HepG2 (cell line): ENCODE data around the gene HEATR1. TPM values are rescaled to one million over a fixed set of nuclear protein-coding genes. Genes with fewer than 3 reads are reported as not detected.

Experiments
- ATAC-seq: fragments of 200-7000 bp; cut with Tn5 transposase; 3 replicates; pipeline ENCODE4 v1.9.1; 2020; ENCODE audit warnings: mild to moderate bottlenecking, moderate library complexity
- BruUV-seq: library from RNA; stranded (reverse); fragments of 400-500 nt; replicated peaks from 2 replicates; lab custom pipeline; 2021; lab: Mats Ljungman, UMichigan
- CTCF ChIA-PET: fragments of 300-600 bp; formaldehyde crosslinking; extraction: SDS; loops from one replicate; lab custom pipeline; 2021; ENCODE audit warnings: low total read pairs, inconsistent platforms, low intra/inter-chr PET ratio; lab: Yijun Ruan, JAX
- POLR2A ChIA-PET: fragments of 350-600 bp; sonication (Branson Sonifier 250); formaldehyde crosslinking; loops from one replicate; lab custom pipeline; 2020; ENCODE audit warnings: antibody characterized with exemption, inconsistent platforms; lab: Yijun Ruan, JAX
- DNase-seq: peaks from one replicate; pipeline ENCODE4 v3.0.0-alpha.2; 2015; ENCODE audit warnings: low spot score
- FAIRE-seq: peaks from 3 replicates; lab custom pipeline; 2011; peaks lifted over from hg19 to GRCh38; lab: Jason Lieb, UNC
- H2AFZ ChIP-seq: one replicate; pipeline ENCODE4 v1.6.1; 2011; ENCODE audit warnings: low read length, inconsistent platforms
- H3K27ac ChIP-seq: fragments of 300-600 bp; 3 replicates; pipeline ENCODE4 v1.8.0; 2011; ENCODE audit warnings: mixed run types, mild to moderate bottlenecking, mixed read lengths, low read length, inconsistent platforms; ENCODE audit not compliant: insufficient read depth; ENCODE audit errors: extremely low read length
- H3K27me3 ChIP-seq, 2 experiments: fragments of 200-600 bp in 1 of 2; 2 replicates in 1 of 2; 3 replicates in 1 of 2; pipeline versions ENCODE4 v1.6.0 to v1.8.0; 2011; ENCODE audit warnings: low read length in 2 of 2, mild to moderate bottlenecking in 2 of 2, moderate library complexity in 2 of 2, inconsistent platforms in 1 of 2; ENCODE audit not compliant: insufficient read depth in 2 of 2, control insufficient read depth in 1 of 2
- H3K36me3 ChIP-seq, 2 experiments: fragments of 200-600 bp in 1 of 2; replicated peaks in 1 of 2; 2 replicates in 1 of 2; 3 replicates in 1 of 2; pipeline versions ENCODE4 v1.5.1 to v1.8.0; 2011; ENCODE audit warnings: low read length in 2 of 2, inconsistent platforms in 1 of 2; ENCODE audit not compliant: insufficient read depth in 2 of 2, control insufficient read depth in 1 of 2
- H3K4me1 ChIP-seq: 2 replicates; pipeline ENCODE4 v1.5.1; 2012; ENCODE audit warnings: low read length, inconsistent platforms; ENCODE audit not compliant: insufficient read depth
- H3K4me2 ChIP-seq: 2 replicates; pipeline ENCODE4 v1.6.0; 2011; ENCODE audit warnings: low read depth, low read length, inconsistent platforms
- H3K4me3 ChIP-seq, 3 experiments: fragments of 200-600 bp in 1 of 3; sonication (generic), shearing (Covaris generic) in 1 of 3; replicated peaks in 1 of 3; 2 replicates each; pipeline ENCODE4 v1.5.1; 2011 to 2016; ENCODE audit warnings: low read length in 3 of 3, inconsistent platforms in 2 of 3, low read depth in 2 of 3, mild to moderate bottlenecking in 2 of 3, control low read depth in 1 of 3, mixed read lengths in 1 of 3; ENCODE audit not compliant: insufficient read depth in 1 of 3
- H3K79me2 ChIP-seq: one replicate; pipeline ENCODE4 v1.6.1; 2011; ENCODE audit warnings: low read length, inconsistent platforms; ENCODE audit not compliant: insufficient read depth
- H3K9ac ChIP-seq: 2 replicates; pipeline ENCODE4 v1.6.0; 2011; ENCODE audit warnings: mild to moderate bottlenecking, low read depth, low read length, inconsistent platforms; ENCODE audit not compliant: insufficient read depth
- H3K9me3 ChIP-seq: 2 replicates; pipeline ENCODE4 v1.5.1; 2012; ENCODE audit warnings: mild to moderate bottlenecking, low read length
- H4K20me1 ChIP-seq: 2 replicates; pipeline ENCODE4 v1.6.0; 2011; ENCODE audit warnings: inconsistent platforms, mild to moderate bottlenecking, low read length, moderate library complexity; ENCODE audit not compliant: insufficient read depth
- BORCS8-MEF2B ChIP-seq: sonication (generic); formaldehyde crosslinking; IDR thresholded peaks from 2 replicates; pipeline ENCODE4 v1.8.0; 2022; ENCODE audit warnings: mild to moderate bottlenecking, missing genetic modification reagents
- CENPT ChIP-seq: sonication (generic); formaldehyde crosslinking; IDR thresholded peaks from 2 replicates; pipeline ENCODE4 v1.8.0; 2022; ENCODE audit warnings: low read depth, mild to moderate bottlenecking, moderate library complexity, missing genetic modification reagents
- KMT2B ChIP-seq: IDR thresholded peaks from 2 replicates; pipeline ENCODE4 v1.6.1; 2016; ENCODE audit warnings: missing genetic modification reagents, missing compliant biosample characterization
- MTA3 ChIP-seq: sonication (generic); formaldehyde crosslinking; IDR thresholded peaks from 2 replicates; pipeline ENCODE4 v1.4.0; 2020; ENCODE audit warnings: missing genetic modification reagents
- NCOA5 ChIP-seq: sonication (generic); formaldehyde crosslinking; IDR thresholded peaks from 2 replicates; pipeline ENCODE4 v1.4.0; 2020; ENCODE audit warnings: missing genetic modification reagents
- PHF8 ChIP-seq: sonication (generic); formaldehyde crosslinking; IDR thresholded peaks from 2 replicates; pipeline ENCODE4 v1.5.0; 2020; ENCODE audit warnings: missing genetic modification reagents
- SNAI1 ChIP-seq: sonication (generic); formaldehyde crosslinking; IDR thresholded peaks from 2 replicates; pipeline ENCODE4 v1.5.0; 2020; ENCODE audit warnings: mild to moderate bottlenecking, missing genetic modification reagents, borderline replicate concordance
- U2AF1 ChIP-seq: fragments of 200-400 bp; formaldehyde crosslinking; optimal IDR thresholded peaks from 2 replicates; pipeline ENCODE3; 2017; ENCODE audit warnings: mild to moderate bottlenecking, low read depth, low read length
- ZC3H13 ChIP-seq: sonication (generic); formaldehyde crosslinking; IDR thresholded peaks from 2 replicates; pipeline ENCODE4 v1.8.1; 2023; ENCODE audit warnings: mild to moderate bottlenecking, missing genetic modification reagents, moderate library complexity
- ZNF230 ChIP-seq: sonication (generic); formaldehyde crosslinking; IDR thresholded peaks from 2 replicates; pipeline ENCODE4 v1.4.0; 2020; ENCODE audit warnings: mild to moderate bottlenecking, missing genetic modification reagents
- ZNF484 ChIP-seq: sonication (generic); formaldehyde crosslinking; IDR thresholded peaks from 2 replicates; pipeline ENCODE4 v1.5.1; 2020; ENCODE audit warnings: mild to moderate bottlenecking, low read depth, missing genetic modification reagents, borderline replicate concordance
- ZNF777 ChIP-seq: sonication (generic); formaldehyde crosslinking; IDR thresholded peaks from 2 replicates; pipeline ENCODE4 v1.4.0; 2020; ENCODE audit warnings: missing genetic modification reagents
- ZNF781 ChIP-seq: sonication (generic); formaldehyde crosslinking; IDR thresholded peaks from 2 replicates; pipeline ENCODE4 v1.5.1; 2020; ENCODE audit warnings: borderline replicate concordance, mild to moderate bottlenecking, missing genetic modification reagents; ENCODE audit errors: not compliant biosample characterization
- WGBS: methylation state at CpG from one replicate; pipeline ENCODE4 v1.1.6; 2017; ENCODE audit warnings: low lambda C conversion rate; 5-methylcytosine and 5-hydroxymethylcytosine counted together
- in situ Hi-C: cut with HindIII; loops from 2 replicates; pipeline ENCODE4 v1.10.0; 2017; ENCODE audit warnings: low pct_unique_long_range_greater_than_20kb; ENCODE audit not compliant: extremely low pct_ligation_motif_present
- intact Hi-C: fragments of 100-400 bp; cut with micrococcal nuclease; formaldehyde crosslinking; loops from one replicate; pipeline ENCODE4 v1.10.0; 2022; ENCODE audit not compliant: unreplicated experiment
- polyA plus RNA-seq, 8 experiments: library from polyadenylated mRNA; depleted of rRNA in 3 of 8; stranded (reverse) in 7 of 8; unstranded in 1 of 8; fragments of >200 nt; fragmentation: Illumina TruSeq in 4 of 8; extraction: Trizol in 4 of 8; gene quantifications; 2 replicates each; pipeline versions ENCODE4 v1.2.1 to v1.2.3, GENCODE V29; 2011 to 2016; ENCODE audit warnings: low read depth in 4 of 8, missing spikeins in 1 of 8, mixed read lengths in 1 of 8; ENCODE audit not compliant: insufficient read depth in 1 of 8
- total RNA-seq, 5 experiments: library from RNA; depleted of rRNA; stranded (reverse); fragments of >200 nt; fragmentation: Illumina TruSeq; extraction: Trizol; gene quantifications; 2 replicates each; pipeline ENCODE4 v1.2.3, GENCODE V29; 2016; ENCODE audit warnings: low read depth in 1 of 5
- TF ChIP-seq, protein P1 (sequence below): sonication (generic); formaldehyde crosslinking; conservative IDR thresholded peaks from 2 replicates; pipeline ENCODE4 v1.4.0; 2020; ENCODE audit warnings: mild to moderate bottlenecking, missing genetic modification reagents, moderate library complexity
- TF ChIP-seq, protein P2 (sequence below): IDR thresholded peaks from 2 replicates; pipeline ENCODE4 v1.6.1; 2012; ENCODE audit warnings: low read depth, low read length, improper control_type of control experiment
- TF ChIP-seq, protein P3 (sequence below): sonication (generic); formaldehyde crosslinking; conservative IDR thresholded peaks from 2 replicates; pipeline ENCODE4 v1.8.0; 2022; ENCODE audit warnings: low read depth, missing genetic modification reagents
- TF ChIP-seq, protein P4 (sequence below): IDR thresholded peaks from 2 replicates; pipeline ENCODE4 v1.6.1; 2016
- TF ChIP-seq, protein P5 (sequence below): IDR thresholded peaks from 2 replicates; pipeline ENCODE4 v1.6.1; 2016; ENCODE audit warnings: low read depth, borderline replicate concordance

Gene HEATR1
- total and polyA plus RNA-seq, 2 of the 13 experiments (the other 11 are each of a cell fraction or from before 2014, with no cell fraction given), result 10.2 to 45.8 TPM

DNA sequence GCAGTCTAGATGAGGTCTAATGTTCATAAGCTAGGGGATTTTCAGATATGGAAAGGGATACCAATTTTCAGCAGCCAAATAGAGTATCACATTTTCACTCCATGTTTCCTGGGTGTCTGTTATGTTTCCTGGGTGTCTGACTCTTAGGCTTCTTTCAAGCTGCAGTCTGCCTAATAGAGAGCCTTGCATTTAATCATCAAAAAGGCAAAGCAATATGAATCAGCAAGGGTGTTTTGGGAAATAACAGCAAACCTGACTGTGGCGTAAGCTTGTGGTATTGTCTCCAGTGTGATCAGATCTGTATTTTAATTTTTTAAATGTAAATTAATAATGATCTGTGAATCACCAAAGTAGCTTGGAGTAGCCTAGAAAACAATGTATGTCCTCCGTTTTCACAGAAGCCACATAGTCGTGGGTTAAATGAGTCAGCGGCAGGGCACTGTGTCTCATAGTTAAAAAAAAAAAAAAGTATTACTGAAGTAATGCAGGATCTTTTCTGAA is 70.1 kb downstream of the HEATR1 start:
- Histone ChIP-seq H3K4me3 (no peak overlapping the region), H3K36me3 (peaks cover 30 to 61% of the 10 kb centered on the region in 2 experiments), H3K27ac (no peak overlapping the region), H3K27me3 (no peaks in the 10 kb centered on the region), H3K9me3 (no peaks in the 10 kb centered on the region), H2AFZ (no peak overlapping the region), H3K9ac (no peak overlapping the region), H3K79me2 (peaks cover 35% of the 10 kb centered on the region), H4K20me1 (peaks cover 5% of the 10 kb centered on the region; the same call in 1 of the 2 replicates), H3K4me1 (peaks cover 63% of the 10 kb centered on the region), H3K4me2 (no peak overlapping the region)
- in situ Hi-C loops, result no loop called here
- TF ChIP-seq, protein P1, sequence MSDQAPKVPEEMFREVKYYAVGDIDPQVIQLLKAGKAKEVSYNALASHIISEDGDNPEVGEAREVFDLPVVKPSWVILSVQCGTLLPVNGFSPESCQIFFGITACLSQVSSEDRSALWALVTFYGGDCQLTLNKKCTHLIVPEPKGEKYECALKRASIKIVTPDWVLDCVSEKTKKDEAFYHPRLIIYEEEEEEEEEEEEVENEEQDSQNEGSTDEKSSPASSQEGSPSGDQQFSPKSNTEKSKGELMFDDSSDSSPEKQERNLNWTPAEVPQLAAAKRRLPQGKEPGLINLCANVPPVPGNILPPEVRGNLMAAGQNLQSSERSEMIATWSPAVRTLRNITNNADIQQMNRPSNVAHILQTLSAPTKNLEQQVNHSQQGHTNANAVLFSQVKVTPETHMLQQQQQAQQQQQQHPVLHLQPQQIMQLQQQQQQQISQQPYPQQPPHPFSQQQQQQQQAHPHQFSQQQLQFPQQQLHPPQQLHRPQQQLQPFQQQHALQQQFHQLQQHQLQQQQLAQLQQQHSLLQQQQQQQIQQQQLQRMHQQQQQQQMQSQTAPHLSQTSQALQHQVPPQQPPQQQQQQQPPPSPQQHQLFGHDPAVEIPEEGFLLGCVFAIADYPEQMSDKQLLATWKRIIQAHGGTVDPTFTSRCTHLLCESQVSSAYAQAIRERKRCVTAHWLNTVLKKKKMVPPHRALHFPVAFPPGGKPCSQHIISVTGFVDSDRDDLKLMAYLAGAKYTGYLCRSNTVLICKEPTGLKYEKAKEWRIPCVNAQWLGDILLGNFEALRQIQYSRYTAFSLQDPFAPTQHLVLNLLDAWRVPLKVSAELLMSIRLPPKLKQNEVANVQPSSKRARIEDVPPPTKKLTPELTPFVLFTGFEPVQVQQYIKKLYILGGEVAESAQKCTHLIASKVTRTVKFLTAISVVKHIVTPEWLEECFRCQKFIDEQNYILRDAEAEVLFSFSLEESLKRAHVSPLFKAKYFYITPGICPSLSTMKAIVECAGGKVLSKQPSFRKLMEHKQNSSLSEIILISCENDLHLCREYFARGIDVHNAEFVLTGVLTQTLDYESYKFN (CRISPR knock-in tag), result no peak
- TF ChIP-seq SNAI1 (CRISPR knock-in tag), result no peak
- TF ChIP-seq, protein P2, sequence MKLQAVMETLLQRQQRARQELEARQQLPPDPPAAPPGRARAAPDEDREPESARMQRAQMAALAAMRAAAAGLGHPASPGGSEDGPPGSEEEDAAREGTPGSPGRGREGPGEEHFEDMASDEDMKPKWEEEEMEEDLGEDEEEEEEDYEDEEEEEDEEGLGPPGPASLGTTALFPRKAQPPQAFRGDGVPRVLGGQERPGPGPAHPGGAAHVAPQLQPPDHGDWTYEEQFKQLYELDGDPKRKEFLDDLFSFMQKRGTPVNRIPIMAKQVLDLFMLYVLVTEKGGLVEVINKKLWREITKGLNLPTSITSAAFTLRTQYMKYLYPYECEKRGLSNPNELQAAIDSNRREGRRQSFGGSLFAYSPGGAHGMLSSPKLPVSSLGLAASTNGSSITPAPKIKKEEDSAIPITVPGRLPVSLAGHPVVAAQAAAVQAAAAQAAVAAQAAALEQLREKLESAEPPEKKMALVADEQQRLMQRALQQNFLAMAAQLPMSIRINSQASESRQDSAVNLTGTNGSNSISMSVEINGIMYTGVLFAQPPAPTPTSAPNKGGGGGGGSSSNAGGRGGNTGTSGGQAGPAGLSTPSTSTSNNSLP, result no peak
- TF ChIP-seq KMT2B (CRISPR knock-in tag), result no peak
- no peak for TF ChIP-seq U2AF1
- no peak for TF ChIP-seq CENPT (CRISPR knock-in tag)
- TF ChIP-seq, protein P3, sequence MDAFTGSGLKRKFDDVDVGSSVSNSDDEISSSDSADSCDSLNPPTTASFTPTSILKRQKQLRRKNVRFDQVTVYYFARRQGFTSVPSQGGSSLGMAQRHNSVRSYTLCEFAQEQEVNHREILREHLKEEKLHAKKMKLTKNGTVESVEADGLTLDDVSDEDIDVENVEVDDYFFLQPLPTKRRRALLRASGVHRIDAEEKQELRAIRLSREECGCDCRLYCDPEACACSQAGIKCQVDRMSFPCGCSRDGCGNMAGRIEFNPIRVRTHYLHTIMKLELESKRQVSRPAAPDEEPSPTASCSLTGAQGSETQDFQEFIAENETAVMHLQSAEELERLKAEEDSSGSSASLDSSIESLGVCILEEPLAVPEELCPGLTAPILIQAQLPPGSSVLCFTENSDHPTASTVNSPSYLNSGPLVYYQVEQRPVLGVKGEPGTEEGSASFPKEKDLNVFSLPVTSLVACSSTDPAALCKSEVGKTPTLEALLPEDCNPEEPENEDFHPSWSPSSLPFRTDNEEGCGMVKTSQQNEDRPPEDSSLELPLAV, result no peak
- TF ChIP-seq ZNF230 (CRISPR knock-in tag), result no peak
- no peak for TF ChIP-seq PHF8 (CRISPR knock-in tag)
- no peak for TF ChIP-seq ZNF484 (CRISPR knock-in tag)
- TF ChIP-seq, protein P4, sequence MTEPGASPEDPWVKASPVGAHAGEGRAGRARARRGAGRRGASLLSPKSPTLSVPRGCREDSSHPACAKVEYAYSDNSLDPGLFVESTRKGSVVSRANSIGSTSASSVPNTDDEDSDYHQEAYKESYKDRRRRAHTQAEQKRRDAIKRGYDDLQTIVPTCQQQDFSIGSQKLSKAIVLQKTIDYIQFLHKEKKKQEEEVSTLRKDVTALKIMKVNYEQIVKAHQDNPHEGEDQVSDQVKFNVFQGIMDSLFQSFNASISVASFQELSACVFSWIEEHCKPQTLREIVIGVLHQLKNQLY, result no peak
- TF ChIP-seq, protein P5, sequence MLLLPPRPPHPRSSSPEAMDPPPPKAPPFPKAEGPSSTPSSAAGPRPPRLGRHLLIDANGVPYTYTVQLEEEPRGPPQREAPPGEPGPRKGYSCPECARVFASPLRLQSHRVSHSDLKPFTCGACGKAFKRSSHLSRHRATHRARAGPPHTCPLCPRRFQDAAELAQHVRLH (CRISPR knock-in tag), result no peak
- TF ChIP-seq NCOA5 (CRISPR knock-in tag), result no peak
- TF ChIP-seq MTA3 (CRISPR knock-in tag), result no peak
- no peak for TF ChIP-seq BORCS8-MEF2B (CRISPR knock-in tag)
- TF ChIP-seq ZNF781, result no peak
- TF ChIP-seq ZC3H13 (CRISPR knock-in tag), result no peak
- no peak for TF ChIP-seq ZNF777 (CRISPR knock-in tag)
- FAIRE-seq, result no peak
- no peak for DNase-seq
- ChIA-PET CTCF (no interaction called here), POLR2A (interaction anchor here (0.7 to 1.2 kb wide), 4 partner anchors 9 to 44 kb away, joined by 3 to 4 read pairs (median 3); no protein-coding TSS in a partner anchor)
- ATAC-seq, result no peak
- intact Hi-C loops, result loop anchor here (5.0 kb wide), 1 partner anchor 252 kb away; the partner anchor contains the start of gene ERO1B
- 92% methylated on average over 4 of the region's 4 CpGs for WGBS
- BruUV-seq, result no TSS peak
